Type B pancreatic cell (in vitro differentiated cells): ENCODE data around the gene KCNMB1. TPM values are rescaled to one million over a fixed set of nuclear protein-coding genes. Genes with fewer than 3 reads are reported as not detected.

Source experiments
- DNase-seq: peaks from one replicate; pipeline ENCODE4 v3.0.0; 2021; ENCODE audit warnings: mixed read lengths; ENCODE audit not compliant: unreplicated experiment; ENCODE audit errors: extremely low spot score
- H3K27ac Mint-ChIP-seq: 2 replicates; pipeline ENCODE4 v1.8.0; 2021; ENCODE audit warnings: mild to moderate bottlenecking, mixed read lengths
- H3K27me3 Mint-ChIP-seq: 2 replicates; pipeline ENCODE4 v1.8.0; 2021; ENCODE audit warnings: mixed read lengths
- H3K36me3 Mint-ChIP-seq: 2 replicates; pipeline ENCODE4 v1.8.0; 2021; ENCODE audit warnings: mixed read lengths
- H3K4me1 Mint-ChIP-seq: one replicate; pipeline ENCODE4 v1.8.0; 2021; ENCODE audit warnings: mixed read lengths; ENCODE audit not compliant: unreplicated experiment
- H3K4me3 Mint-ChIP-seq: 2 replicates; pipeline ENCODE4 v1.8.0; 2021; ENCODE audit warnings: mild to moderate bottlenecking, mixed read lengths
- H3K9me3 Mint-ChIP-seq: 2 replicates; pipeline ENCODE4 v1.8.0; 2021; ENCODE audit warnings: mixed read lengths
- CTCF ChIP-seq: fragments of 200-600 bp; sonication (generic); conservative IDR thresholded peaks from 2 replicates; pipeline ENCODE4 v1.5.0; 2021; ENCODE audit warnings: antibody characterized with exemption, mild to moderate bottlenecking
- total RNA-seq: library from RNA; stranded (reverse); gene quantifications from 2 replicates; pipeline ENCODE4 v1.2.1, GENCODE V29; 2021; ENCODE audit warnings: low replicate concordance

The KCNMB1 gene
- total RNA-seq, 1 donor from 2014 or later = 0.34 TPM

- Mint-ChIP-seq H3K27ac (no peak overlapping the region), H3K4me1 (peaks cover 43% of the 10 kb centered on the region)
- DNase-seq = no peak
These were observed 52.0 kb downstream of the KCNMB1 start for GRCh38 chr5:170337045-170337733.

GRCh38 chr5:170336065-170336464, 53.1 kb downstream of the KCNMB1 start:
- H3K27ac Mint-ChIP-seq = no peak overlapping the region
- no peaks in the 10 kb centered on the region for H3K9me3 Mint-ChIP-seq
- H3K36me3 Mint-ChIP-seq = no peaks in the 10 kb centered on the region
- H3K27me3 Mint-ChIP-seq = peaks cover 25% of the 10 kb centered on the region
- DNase-seq = no peak
- peaks cover 47% of the 10 kb centered on the region for H3K4me1 Mint-ChIP-seq
- no peak overlapping the region for H3K4me3 Mint-ChIP-seq
- TF ChIP-seq CTCF = no peak

More at GRCh38 chr5:170337045-170337733, 52.0 kb downstream of the KCNMB1 start:
- peaks cover 22% of the 10 kb centered on the region for H3K27me3 Mint-ChIP-seq
- H3K36me3 Mint-ChIP-seq = no peaks in the 10 kb centered on the region
- no peaks in the 10 kb centered on the region for H3K9me3 Mint-ChIP-seq
- TF ChIP-seq CTCF = no peak
- H3K4me3 Mint-ChIP-seq = no peak overlapping the region

- H3K4me1 Mint-ChIP-seq = peaks cover 46% of the 10 kb centered on the region
- TF ChIP-seq CTCF = no peak
- no peak for DNase-seq
- no peaks in the 10 kb centered on the region for H3K36me3 Mint-ChIP-seq
- no peak overlapping the region for H3K4me3 Mint-ChIP-seq
- no peak overlapping the region for H3K27ac Mint-ChIP-seq
- no peaks in the 10 kb centered on the region for H3K9me3 Mint-ChIP-seq
- peaks cover 27% of the 10 kb centered on the region for H3K27me3 Mint-ChIP-seq
These were observed 54.5 kb downstream of the KCNMB1 start for GRCh38 chr5:170334626-170335025.

GRCh38 chr5:170333161-170333910, 55.8 kb downstream of the KCNMB1 start:
- Mint-ChIP-seq H3K36me3 (no peaks in the 10 kb centered on the region), H3K4me3 (peak overlapping the region; percentile 18), H3K4me1 (peaks cover 41% of the 10 kb centered on the region), H3K27ac (no peak overlapping the region), H3K27me3 (peaks cover 27% of the 10 kb centered on the region), H3K9me3 (no peaks in the 10 kb centered on the region)
- no peak for DNase-seq
- TF ChIP-seq CTCF = no peak

- peaks cover 32% of the 10 kb centered on the region for H3K4me1 Mint-ChIP-seq
- DNase-seq = no peak
- no peaks in the 10 kb centered on the region for H3K9me3 Mint-ChIP-seq
- peaks cover 21% of the 10 kb centered on the region for H3K27me3 Mint-ChIP-seq
- no peak overlapping the region for H3K27ac Mint-ChIP-seq
- H3K36me3 Mint-ChIP-seq = no peaks in the 10 kb centered on the region
- H3K4me3 Mint-ChIP-seq = no peak overlapping the region
- TF ChIP-seq CTCF = no peak
These were observed 57.1 kb downstream of the KCNMB1 start for GRCh38 chr5:170332058-170332457.
